GM10266 (cell line): ENCODE measurements around the gene ARHGAP15.

Experiments
- DNase-seq: peaks from one replicate; pipeline ENCODE4 v3.0.0; 2012; ENCODE audit errors: extremely low spot score
- CTCF ChIP-seq: IDR thresholded peaks from 2 replicates; pipeline ENCODE4 v1.5.1; 2012; ENCODE audit warnings: mild to moderate bottlenecking, low read depth; ENCODE audit not compliant: control insufficient read depth, insufficient read depth; ENCODE audit errors: missing control alignments

Gene ARHGAP15

DNA sequence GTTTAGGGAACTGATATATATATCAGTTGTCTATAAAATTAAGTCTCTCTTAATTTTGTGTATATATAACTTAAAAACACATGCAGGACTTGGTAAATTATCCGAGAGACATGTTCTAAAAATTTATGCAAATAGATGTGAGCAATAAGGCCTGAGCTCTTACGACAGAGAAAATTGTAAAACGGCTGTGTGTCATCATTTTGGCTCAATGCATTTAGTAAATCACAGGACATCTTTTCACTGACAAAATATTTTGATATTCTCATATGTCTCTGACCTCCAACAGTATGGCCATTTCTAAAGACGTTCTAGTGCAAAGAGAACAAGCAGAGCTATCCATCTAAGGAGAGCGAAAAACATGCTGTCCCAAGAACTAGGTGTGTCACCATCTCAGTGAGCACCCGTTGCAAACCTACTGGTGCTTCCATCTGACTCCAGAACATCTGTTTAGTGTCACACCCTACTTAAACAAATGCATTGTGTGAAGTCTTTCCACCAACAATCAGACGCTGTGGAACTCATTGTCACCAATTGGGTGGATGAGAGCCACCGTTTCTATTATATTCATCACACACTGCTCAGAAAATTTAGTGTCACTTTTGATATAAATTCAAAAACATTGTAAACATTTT lies 108.0 kb downstream of the ARHGAP15 start:
- no peak for TF ChIP-seq CTCF
- no peak for DNase-seq

DNA sequence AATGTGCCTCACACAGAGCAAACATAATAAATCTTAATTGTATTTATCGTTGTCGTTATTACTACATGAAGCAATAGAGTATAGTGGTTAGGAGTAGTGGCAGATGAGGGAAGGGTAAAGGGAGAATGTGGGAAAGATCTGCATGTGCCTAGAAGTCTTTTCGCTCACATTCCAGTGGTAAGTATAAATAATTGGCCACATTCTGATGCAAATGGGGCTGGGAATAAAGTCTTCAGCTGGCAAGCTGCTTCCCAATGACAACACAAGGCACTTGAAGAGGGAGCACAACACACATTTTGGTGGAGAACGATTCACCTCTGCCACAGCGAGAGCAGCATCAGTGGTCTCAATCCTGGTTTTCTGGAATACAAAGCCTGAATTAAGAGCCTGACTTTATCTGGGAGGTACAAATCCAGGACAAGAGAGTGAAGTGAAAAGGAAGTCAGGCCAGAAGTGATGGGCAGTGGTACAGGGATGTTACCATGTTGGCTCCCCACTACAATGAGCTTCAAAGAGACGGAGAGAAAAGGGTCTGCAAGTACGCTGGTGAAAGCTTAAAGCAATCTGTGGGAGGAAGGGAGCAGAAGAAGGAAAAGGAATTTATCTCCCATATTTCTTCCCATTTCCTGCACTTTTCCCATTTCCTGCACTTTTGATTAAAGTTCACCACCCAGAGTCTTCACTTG lies 112.3 kb downstream of the ARHGAP15 start:
- TF ChIP-seq CTCF, result no peak
- DNase-seq, result no peak

DNA sequence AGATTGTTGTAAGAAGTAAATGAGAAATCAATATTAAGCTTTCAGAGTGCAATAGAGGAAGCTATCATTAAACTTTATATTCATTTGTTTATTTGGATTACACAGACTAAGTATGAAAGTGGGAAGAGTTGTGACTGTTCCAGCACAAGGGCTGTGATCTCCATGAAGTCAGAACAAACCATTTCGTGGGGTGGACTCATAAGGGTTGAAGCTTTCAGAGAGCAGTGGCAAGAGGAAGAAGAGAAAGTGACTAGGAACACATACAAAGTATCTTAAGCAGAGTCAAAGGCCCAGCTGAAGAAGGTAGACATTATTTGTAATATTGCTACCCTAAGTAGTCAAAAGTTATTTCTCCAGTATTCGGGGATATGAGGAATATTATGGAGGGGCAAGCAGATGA lies 117.0 kb downstream of the ARHGAP15 start:
- no peak for TF ChIP-seq CTCF
- no peak for DNase-seq

GRCh38 chr2:143246815-143247744 lies 117.9 kb downstream of the ARHGAP15 start:
- no peak for TF ChIP-seq CTCF

GRCh38 chr2:143248631-143249030 lies 119.4 kb downstream of the ARHGAP15 start:
- TF ChIP-seq CTCF, result no peak
- no peak for DNase-seq

More at GRCh38 chr2:143246815-143247744, 117.9 kb downstream of the ARHGAP15 start:
- no peak for DNase-seq

DNA sequence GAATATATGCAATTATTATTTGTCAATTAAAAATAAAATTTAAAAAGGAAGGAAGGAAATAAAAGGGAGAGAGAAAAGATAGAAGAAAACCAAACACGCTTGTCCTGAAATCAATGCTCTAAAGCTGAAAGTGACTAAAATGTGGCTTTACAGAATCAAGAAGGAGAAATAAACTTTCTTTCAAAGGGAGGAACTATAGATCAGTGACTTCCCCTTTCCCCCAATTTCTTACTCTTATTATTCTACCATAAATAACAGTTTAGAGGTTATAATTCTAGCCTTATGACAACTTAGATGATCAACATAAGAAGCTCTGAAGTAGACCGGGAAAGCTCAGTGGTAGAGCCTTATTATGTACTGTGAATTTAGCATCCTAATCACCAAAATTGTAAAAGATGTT lies 122.5 kb downstream of the ARHGAP15 start:
- no peak for DNase-seq
- TF ChIP-seq CTCF, result no peak
